Measurements from ENCODE around the gene TXNDC16.

DNA sequence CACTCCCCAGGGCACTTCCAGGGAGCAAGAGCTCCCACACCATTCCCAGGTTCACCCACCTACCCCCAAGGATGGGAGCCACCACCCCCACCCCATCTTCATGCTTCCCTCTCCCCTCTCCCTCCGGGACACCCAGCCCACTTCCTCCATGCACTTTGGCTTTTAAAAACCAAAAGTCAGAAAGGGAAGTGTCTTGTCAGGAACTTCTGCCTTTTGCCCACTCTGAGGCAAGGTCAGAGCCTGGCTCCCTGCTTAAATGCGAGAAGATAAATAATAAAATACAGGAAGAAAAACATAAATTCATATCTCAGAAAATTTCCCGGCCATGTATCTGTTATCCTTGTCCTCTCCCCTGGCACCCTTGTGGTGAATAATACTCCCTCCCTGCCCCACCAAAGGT, 156.6 kb downstream of the TXNDC16 start:
- TF ChIP-seq, protein P1, sequence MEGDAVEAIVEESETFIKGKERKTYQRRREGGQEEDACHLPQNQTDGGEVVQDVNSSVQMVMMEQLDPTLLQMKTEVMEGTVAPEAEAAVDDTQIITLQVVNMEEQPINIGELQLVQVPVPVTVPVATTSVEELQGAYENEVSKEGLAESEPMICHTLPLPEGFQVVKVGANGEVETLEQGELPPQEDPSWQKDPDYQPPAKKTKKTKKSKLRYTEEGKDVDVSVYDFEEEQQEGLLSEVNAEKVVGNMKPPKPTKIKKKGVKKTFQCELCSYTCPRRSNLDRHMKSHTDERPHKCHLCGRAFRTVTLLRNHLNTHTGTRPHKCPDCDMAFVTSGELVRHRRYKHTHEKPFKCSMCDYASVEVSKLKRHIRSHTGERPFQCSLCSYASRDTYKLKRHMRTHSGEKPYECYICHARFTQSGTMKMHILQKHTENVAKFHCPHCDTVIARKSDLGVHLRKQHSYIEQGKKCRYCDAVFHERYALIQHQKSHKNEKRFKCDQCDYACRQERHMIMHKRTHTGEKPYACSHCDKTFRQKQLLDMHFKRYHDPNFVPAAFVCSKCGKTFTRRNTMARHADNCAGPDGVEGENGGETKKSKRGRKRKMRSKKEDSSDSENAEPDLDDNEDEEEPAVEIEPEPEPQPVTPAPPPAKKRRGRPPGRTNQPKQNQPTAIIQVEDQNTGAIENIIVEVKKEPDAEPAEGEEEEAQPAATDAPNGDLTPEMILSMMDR (IDR thresholded peaks at IDR 0.05; ENCODE audit: insufficient read depth, low read length, poor library complexity, severe bottlenecking), result no peak
- no peak for TF ChIP-seq EZH2phosphoT487 (conservative IDR thresholded peaks at IDR 0.05; ENCODE audit: low read length)

Measured in SU-DHL-6 (cell line).